Measurements from ENCODE around the gene MYO1C.

Gene MYO1C

GRCh38 chr17:1484060-1484535 is 8.4 kb downstream of the MYO1C start:
- Histone ChIP-seq H3K4me3 (ENCODE audit: low read depth, low read length) (no peak overlapping the region), H3K27me3 (ENCODE audit: insufficient read depth, low read length) (no peaks in the 10 kb centered on the region), H3K79me1 (ENCODE audit: low read length) (peaks cover 34% of the 10 kb centered on the region), H3K27ac (ENCODE audit: low read depth, low read length) (no peak overlapping the region), H3K79me2 (ENCODE audit: control insufficient read depth, insufficient read depth, low read length, poor library complexity) (peaks cover 19% of the 10 kb centered on the region), H3K14ac (ENCODE audit: low read length) (no peak overlapping the region), H3K4ac (ENCODE audit: low read depth, low read length) (peak overlapping the region; percentile 19), H3K9ac (ENCODE audit: low read length) (no peak overlapping the region), H2BK12ac (ENCODE audit: low read length) (peak overlapping the region; percentile 10), H3K36me3 (ENCODE audit: control insufficient read depth in 1 of 2, insufficient read depth in 2 of 2, low read length in 2 of 2) (peaks cover 42 to 44% of the 10 kb centered on the region in 2 experiments), H2AFZ (ENCODE audit: insufficient read depth, low read length, poor library complexity) (no peak overlapping the region), H4K8ac (ENCODE audit: low read depth, low read length) (no peak overlapping the region), H3K23ac (ENCODE audit: low read length) (no peak overlapping the region), H3K4me1 (ENCODE audit: control insufficient read depth in 1 of 2, insufficient read depth in 2 of 2, low read length in 2 of 2) (peaks cover 21 to 33% of the 10 kb centered on the region in 2 experiments), H4K12ac (ENCODE audit: low read depth, low read length) (no peak overlapping the region), H2AK5ac (ENCODE audit: low read length) (no peak overlapping the region), H3K18ac (ENCODE audit: low read length) (peak overlapping the region; percentile 16), H4K91ac (ENCODE audit: low read depth, low read length) (no peak overlapping the region), H3K9me3 (ENCODE audit: insufficient read depth, low read depth, low read length) (no peaks in the 10 kb centered on the region), H2BK120ac (ENCODE audit: insufficient read depth, low read length, poor library complexity) (no peak overlapping the region), H3K4me2 (ENCODE audit: low read length) (no peak overlapping the region), H2BK5ac (ENCODE audit: low read depth, low read length, poor library complexity) (no peak overlapping the region)
- no peak for DNase-seq
- WGBS (ENCODE audit: extremely low coverage, insufficient coverage, insufficient read length) = no CpG with 5 or more reads among the region's 29 CpGs

- Histone ChIP-seq H2AK5ac (ENCODE audit: low read length) (no peak overlapping the region), H3K18ac (ENCODE audit: low read length) (no peak overlapping the region), H3K4ac (ENCODE audit: low read depth, low read length) (no peak overlapping the region), H4K8ac (ENCODE audit: low read depth, low read length) (no peak overlapping the region), H3K4me1 (ENCODE audit: control insufficient read depth in 1 of 2, insufficient read depth in 2 of 2, low read length in 2 of 2) (peaks cover 12 to 20% of the 10 kb centered on the region in 2 experiments), H3K14ac (ENCODE audit: low read length) (no peak overlapping the region), H4K91ac (ENCODE audit: low read depth, low read length) (no peak overlapping the region), H3K9ac (ENCODE audit: low read length) (no peak overlapping the region), H3K4me3 (ENCODE audit: low read depth, low read length) (no peak overlapping the region), H3K9me3 (ENCODE audit: insufficient read depth, low read depth, low read length) (no peaks in the 10 kb centered on the region), H3K36me3 (ENCODE audit: control insufficient read depth in 1 of 2, insufficient read depth in 2 of 2, low read length in 2 of 2) (peaks cover 55 to 58% of the 10 kb centered on the region in 2 experiments), H2BK5ac (ENCODE audit: low read depth, low read length, poor library complexity) (no peak overlapping the region), H3K27ac (ENCODE audit: low read depth, low read length) (no peak overlapping the region), H2BK12ac (ENCODE audit: low read length) (no peak overlapping the region), H3K4me2 (ENCODE audit: low read length) (no peak overlapping the region), H3K27me3 (ENCODE audit: insufficient read depth, low read length) (no peaks in the 10 kb centered on the region), H3K23ac (ENCODE audit: low read length) (no peak overlapping the region), H3K79me2 (ENCODE audit: control insufficient read depth, insufficient read depth, low read length, poor library complexity) (peaks cover 16% of the 10 kb centered on the region), H4K12ac (ENCODE audit: low read depth, low read length) (no peak overlapping the region), H2AFZ (ENCODE audit: insufficient read depth, low read length, poor library complexity) (no peak overlapping the region), H3K79me1 (ENCODE audit: low read length) (peaks cover 22% of the 10 kb centered on the region), H2BK120ac (ENCODE audit: insufficient read depth, low read length, poor library complexity) (no peak overlapping the region)
- no CpG with 5 or more reads among the region's 20 CpGs for WGBS (ENCODE audit: extremely low coverage, insufficient coverage, insufficient read length)
- DNase-seq = no peak
Observed at GRCh38 chr17:1482680-1483079, 9.8 kb downstream of the MYO1C start.

- no peaks in the 10 kb centered on the region for H3K9me3 ChIP-seq (ENCODE audit: insufficient read depth, low read depth, low read length)
- peaks cover 14% of the 10 kb centered on the region for H3K79me1 ChIP-seq (ENCODE audit: low read length)
- H3K9ac ChIP-seq (ENCODE audit: low read length) = no peak overlapping the region
- H3K36me3 ChIP-seq (ENCODE audit: control insufficient read depth in 1 of 2, insufficient read depth in 2 of 2, low read length in 2 of 2) = peaks cover 64 to 66% of the 10 kb centered on the region in 2 experiments
- no peak overlapping the region for H2BK5ac ChIP-seq (ENCODE audit: low read depth, low read length, poor library complexity)
- H3K23ac ChIP-seq (ENCODE audit: low read length) = no peak overlapping the region
- H3K79me2 ChIP-seq (ENCODE audit: control insufficient read depth, insufficient read depth, low read length, poor library complexity) = peaks cover 14% of the 10 kb centered on the region
- no peak overlapping the region for H4K91ac ChIP-seq (ENCODE audit: low read depth, low read length)
- no peak overlapping the region for H3K4ac ChIP-seq (ENCODE audit: low read depth, low read length)
- H3K18ac ChIP-seq (ENCODE audit: low read length) = no peak overlapping the region
- H3K4me1 ChIP-seq (ENCODE audit: control insufficient read depth in 1 of 2, insufficient read depth in 2 of 2, low read length in 2 of 2) = peaks cover 5 to 12% of the 10 kb centered on the region in 2 experiments
- no peak overlapping the region for H3K14ac ChIP-seq (ENCODE audit: low read length)
- H2AFZ ChIP-seq (ENCODE audit: insufficient read depth, low read length, poor library complexity) = no peak overlapping the region
- no peak overlapping the region for H2AK5ac ChIP-seq (ENCODE audit: low read length)
- DNase-seq = no peak
- no peak overlapping the region for H2BK120ac ChIP-seq (ENCODE audit: insufficient read depth, low read length, poor library complexity)
- no peak overlapping the region for H2BK12ac ChIP-seq (ENCODE audit: low read length)
- no peak overlapping the region for H4K12ac ChIP-seq (ENCODE audit: low read depth, low read length)
- WGBS (ENCODE audit: extremely low coverage, insufficient coverage, insufficient read length) = no CpG with 5 or more reads among the region's 11 CpGs
- H3K27ac ChIP-seq (ENCODE audit: low read depth, low read length) = no peak overlapping the region
- no peak overlapping the region for H4K8ac ChIP-seq (ENCODE audit: low read depth, low read length)
- no peak overlapping the region for H3K4me3 ChIP-seq (ENCODE audit: low read depth, low read length)
- no peak overlapping the region for H3K4me2 ChIP-seq (ENCODE audit: low read length)
- no peaks in the 10 kb centered on the region for H3K27me3 ChIP-seq (ENCODE audit: insufficient read depth, low read length)
Observed at GRCh38 chr17:1481736-1482135, 10.8 kb downstream of the MYO1C start.

- H3K4me3 ChIP-seq (ENCODE audit: low read depth, low read length) = no peak overlapping the region
- peak overlapping the region; percentile 42 for H3K18ac ChIP-seq (ENCODE audit: low read length)
- H3K4me2 ChIP-seq (ENCODE audit: low read length) = no peak overlapping the region
- no peaks in the 10 kb centered on the region for H3K9me3 ChIP-seq (ENCODE audit: insufficient read depth, low read depth, low read length)
- H4K91ac ChIP-seq (ENCODE audit: low read depth, low read length) = no peak overlapping the region
- no peak overlapping the region for H3K23ac ChIP-seq (ENCODE audit: low read length)
- no peaks in the 10 kb centered on the region for H3K27me3 ChIP-seq (ENCODE audit: insufficient read depth, low read length)
- peaks cover 3 to 8% of the 10 kb centered on the region in 2 experiments for H3K4me1 ChIP-seq (ENCODE audit: control insufficient read depth in 1 of 2, insufficient read depth in 2 of 2, low read length in 2 of 2)
- peaks cover 10% of the 10 kb centered on the region for H3K79me2 ChIP-seq (ENCODE audit: control insufficient read depth, insufficient read depth, low read length, poor library complexity)
- H3K36me3 ChIP-seq (ENCODE audit: control insufficient read depth in 1 of 2, insufficient read depth in 2 of 2, low read length in 2 of 2) = peaks cover 71 to 74% of the 10 kb centered on the region in 2 experiments
- no peak overlapping the region for H3K27ac ChIP-seq (ENCODE audit: low read depth, low read length)
- no peak overlapping the region for H2AK5ac ChIP-seq (ENCODE audit: low read length)
- no peak overlapping the region for H3K4ac ChIP-seq (ENCODE audit: low read depth, low read length)
- DNase-seq = no peak
- WGBS (ENCODE audit: extremely low coverage, insufficient coverage, insufficient read length) = no CpG with 5 or more reads among the region's 18 CpGs
- H2BK120ac ChIP-seq (ENCODE audit: insufficient read depth, low read length, poor library complexity) = no peak overlapping the region
- no peak overlapping the region for H3K14ac ChIP-seq (ENCODE audit: low read length)
- H2BK12ac ChIP-seq (ENCODE audit: low read length) = no peak overlapping the region
- no peak overlapping the region for H2BK5ac ChIP-seq (ENCODE audit: low read depth, low read length, poor library complexity)
- H4K12ac ChIP-seq (ENCODE audit: low read depth, low read length) = no peak overlapping the region
- H4K8ac ChIP-seq (ENCODE audit: low read depth, low read length) = no peak overlapping the region
- peaks cover 9% of the 10 kb centered on the region for H3K79me1 ChIP-seq (ENCODE audit: low read length)
- H2AFZ ChIP-seq (ENCODE audit: insufficient read depth, low read length, poor library complexity) = no peak overlapping the region
- no peak overlapping the region for H3K9ac ChIP-seq (ENCODE audit: low read length)
Observed at GRCh38 chr17:1480747-1481465, 11.6 kb downstream of the MYO1C start.
